GM18508 (cell line): ENCODE results near the gene FARS2.

Source experiments
- ATAC-seq: cut with Tn5 transposase; IDR thresholded peaks from one replicate; pipeline ENCODE4 v1.9.1; 2021; ENCODE audit warnings: moderate number of reproducible peaks; ENCODE audit not compliant: insufficient read depth, unreplicated experiment

FARS2 gene

DNA sequence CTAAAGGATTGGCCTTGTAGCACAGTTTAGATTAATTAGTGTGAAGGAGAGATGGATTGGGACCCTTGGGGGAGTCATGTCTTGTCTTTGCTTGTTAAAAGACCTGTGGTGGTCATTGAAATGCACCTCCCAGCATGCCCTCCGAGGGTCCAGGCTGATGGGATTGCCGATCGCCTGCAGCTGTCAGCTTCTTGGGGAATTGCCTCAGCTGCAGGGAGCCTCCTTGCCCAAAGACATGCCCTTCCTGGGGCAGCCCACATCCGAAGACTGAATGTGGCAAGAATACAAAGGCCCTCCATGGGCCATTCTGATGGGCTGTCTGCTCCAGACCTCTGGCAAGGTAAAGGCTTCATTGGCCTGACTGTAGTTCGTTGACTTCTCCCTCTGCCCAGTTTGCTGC, 150.7 kb downstream of the FARS2 start:
- no peak for ATAC-seq

GRCh38 chr6:5412663-5413062, 151.3 kb downstream of the FARS2 start:
- no peak for ATAC-seq

DNA sequence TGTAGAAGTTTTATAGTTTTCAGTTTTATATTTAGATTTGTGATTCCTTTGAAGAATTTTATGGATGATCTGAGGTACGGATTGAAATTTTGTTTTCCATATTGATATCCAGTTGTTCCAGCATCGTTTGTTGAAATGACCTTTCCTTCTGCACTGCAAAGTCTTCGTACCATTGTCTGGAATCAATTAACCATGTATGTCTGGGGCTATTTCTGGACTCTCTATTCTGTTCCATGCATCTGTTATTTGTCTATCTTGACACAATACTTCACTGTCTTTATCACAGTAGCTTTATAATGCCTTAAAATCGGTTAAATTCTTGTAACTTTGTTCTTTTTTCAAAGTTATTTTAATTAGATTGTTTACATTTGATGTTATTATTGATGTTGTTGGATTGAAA, 154.9 kb downstream of the FARS2 start:
- no peak for ATAC-seq

- ATAC-seq, result no peak
Measured at GRCh38 chr6:5422321-5422915, 161.1 kb downstream of the FARS2 start.

- no peak for ATAC-seq
Measured at GRCh38 chr6:5423251-5423650, 161.9 kb downstream of the FARS2 start.

DNA sequence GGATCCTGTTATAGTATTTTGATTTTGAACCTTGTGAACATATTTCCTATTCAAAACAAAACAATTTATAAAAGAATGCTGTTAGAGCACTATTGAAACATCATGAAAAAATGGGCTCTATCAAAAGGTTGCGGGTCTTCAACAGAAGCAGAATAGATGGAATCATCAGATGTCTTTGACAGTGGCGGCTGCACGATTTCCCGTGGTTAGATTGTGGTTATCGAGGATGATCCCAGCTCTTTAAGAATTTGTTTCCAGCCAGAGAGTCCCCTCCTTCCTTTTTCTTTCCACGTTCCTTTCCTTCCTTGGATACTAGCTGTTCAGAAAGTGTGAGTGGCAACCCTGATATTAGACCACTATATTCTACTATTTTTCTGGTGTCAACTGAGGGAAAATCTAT, 163.4 kb downstream of the FARS2 start:
- ATAC-seq, result no peak

DNA sequence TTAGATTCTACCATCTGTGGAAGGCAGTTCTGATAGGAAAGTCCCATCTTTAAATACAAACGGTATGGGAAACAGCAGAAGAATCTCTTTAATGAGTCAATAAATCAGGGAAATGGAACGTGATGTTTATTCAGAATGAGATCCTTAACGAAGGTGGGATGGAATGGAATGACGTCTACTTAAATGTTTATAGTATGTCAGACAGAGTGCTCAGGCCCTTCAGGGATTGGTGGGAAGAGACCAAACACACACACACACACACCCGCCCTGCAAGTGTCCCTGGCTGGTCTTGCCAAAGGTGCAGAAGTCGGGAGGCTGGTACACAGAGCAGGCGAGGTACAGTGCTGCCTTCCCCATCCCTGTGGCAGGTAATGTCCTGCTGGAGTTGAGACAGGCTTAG, 164.0 kb downstream of the FARS2 start:
- ATAC-seq, result no peak

- ATAC-seq, result no peak
Measured at GRCh38 chr6:5425797-5426196, 164.5 kb downstream of the FARS2 start.

DNA sequence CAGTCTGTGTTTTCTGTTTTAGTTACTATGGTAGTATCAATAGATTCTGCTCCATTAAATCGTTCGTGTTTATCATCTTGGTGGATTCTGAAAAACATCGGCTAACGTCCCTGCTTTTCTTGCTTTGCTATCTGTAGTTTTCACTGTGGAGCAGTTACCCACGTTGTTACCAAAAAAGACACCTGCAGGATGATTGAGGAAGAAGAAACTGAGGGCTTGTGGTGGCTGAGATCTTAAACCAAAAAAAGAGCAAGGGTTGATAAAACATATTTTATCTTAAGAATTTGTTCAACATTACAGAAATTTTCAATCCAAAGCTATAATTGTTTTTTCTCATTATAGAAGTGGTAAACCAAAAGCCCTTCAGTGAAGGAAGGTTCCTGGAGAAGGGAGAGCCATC, 166.3 kb downstream of the FARS2 start:
- ATAC-seq, result no peak

DNA sequence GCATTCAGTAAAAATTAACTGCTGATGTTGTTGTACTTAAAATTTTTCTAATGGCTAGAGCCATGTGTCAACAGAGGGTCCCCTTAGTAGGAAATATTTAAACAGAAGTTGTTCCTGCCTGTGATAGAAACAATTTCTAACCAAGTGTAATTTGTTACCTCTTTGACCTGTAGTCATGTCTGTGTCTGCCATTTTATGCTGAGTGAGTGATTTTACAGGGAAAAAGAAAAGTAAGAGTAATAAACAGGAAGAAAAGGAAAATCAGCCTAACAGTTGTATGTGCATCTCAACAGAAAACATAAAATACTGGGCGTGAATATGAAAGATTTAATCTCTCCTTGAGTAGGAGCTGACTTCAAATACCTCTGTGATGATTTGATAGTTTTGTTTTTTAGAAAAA, 172.0 kb downstream of the FARS2 start:
- no peak for ATAC-seq

GRCh38 chr6:5435449-5435848, 174.1 kb downstream of the FARS2 start:
- ATAC-seq, result no peak

GRCh38 chr6:5438922-5439584, 177.7 kb downstream of the FARS2 start:
- ATAC-seq, result no peak

DNA sequence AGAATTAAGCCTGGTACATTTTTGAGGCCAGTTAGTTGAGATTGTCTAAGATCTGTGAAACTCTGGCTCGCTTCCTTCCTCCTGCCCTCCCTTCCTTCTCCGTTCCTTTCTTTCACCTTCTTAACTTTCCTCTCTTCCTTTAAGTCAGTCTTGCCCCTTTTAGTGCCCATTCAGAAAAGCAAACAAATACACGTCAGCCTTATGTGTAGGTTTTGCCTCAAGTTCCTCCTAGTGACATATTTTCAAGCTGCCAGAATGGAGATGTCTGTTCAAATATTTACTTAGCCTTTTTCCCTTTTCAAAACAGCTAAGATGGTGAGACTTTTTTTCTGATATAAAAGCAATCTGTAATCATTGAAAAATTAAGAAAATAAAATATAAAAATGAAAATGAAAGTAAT, 178.4 kb downstream of the FARS2 start:
- no peak for ATAC-seq

DNA sequence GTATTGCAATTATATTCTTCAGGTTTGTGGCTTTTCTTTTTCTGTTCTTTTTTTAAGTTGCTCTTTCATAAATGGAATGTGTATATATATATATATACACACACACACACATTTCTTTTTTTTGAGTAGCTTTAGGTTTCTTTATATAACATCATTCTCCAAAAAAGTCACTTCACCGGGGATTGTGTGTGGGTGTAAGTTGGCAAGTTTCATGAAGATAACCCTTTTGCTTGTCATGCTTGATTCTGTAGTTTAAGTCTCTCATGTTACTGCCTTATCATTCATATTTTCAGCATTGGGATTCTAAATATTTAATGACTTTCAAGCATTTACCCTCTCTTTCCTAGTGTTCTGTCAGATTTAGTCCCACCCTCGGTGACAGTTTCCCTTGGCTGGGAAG, 181.0 kb downstream of the FARS2 start:
- ATAC-seq, result no peak

DNA sequence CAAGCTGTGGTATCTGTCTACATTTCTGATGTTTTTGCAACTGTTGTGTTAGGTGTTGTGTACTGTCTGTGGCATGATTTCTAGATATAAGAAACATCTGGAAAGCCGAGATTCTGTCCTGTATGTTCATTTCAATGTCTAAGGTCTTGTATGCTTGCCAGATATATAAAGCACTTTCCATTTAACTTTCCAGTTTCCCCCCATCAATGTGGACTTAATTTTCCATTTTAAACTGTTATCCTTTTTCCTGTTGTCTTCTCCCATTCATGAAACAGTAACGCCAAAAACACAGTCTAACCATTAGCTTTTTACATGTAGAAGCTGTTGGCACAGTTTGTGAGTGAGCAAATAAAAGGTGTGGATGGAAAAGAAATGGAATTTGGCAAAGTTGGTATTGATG, 181.6 kb downstream of the FARS2 start:
- no peak for ATAC-seq

- no peak for ATAC-seq
Measured at GRCh38 chr6:5443491-5443890, 182.2 kb downstream of the FARS2 start.

GRCh38 chr6:5446362-5447075, 185.2 kb downstream of the FARS2 start:
- ATAC-seq, result no peak

DNA sequence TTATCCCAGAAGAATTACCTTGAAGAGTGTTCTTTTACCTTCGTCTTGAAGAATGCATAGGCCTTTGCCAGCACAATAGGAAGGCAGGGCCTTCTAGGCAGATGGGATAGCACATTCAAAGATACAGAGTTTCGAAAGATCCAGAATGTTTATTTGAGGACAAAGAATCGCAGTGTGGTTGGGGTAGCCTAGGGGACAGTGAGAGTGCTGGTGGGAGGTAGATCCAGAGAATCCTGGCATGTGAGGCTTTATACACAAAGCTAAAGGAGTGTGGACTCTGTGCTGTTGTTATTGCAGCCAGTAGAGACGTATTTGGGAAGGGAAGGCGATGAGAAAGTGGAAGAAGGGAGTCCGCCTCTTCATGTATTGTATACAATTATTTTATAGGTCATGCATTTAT, 186.6 kb downstream of the FARS2 start:
- no peak for ATAC-seq

- no peak for ATAC-seq
Measured at GRCh38 chr6:5450073-5450472, 188.8 kb downstream of the FARS2 start.

GRCh38 chr6:5453546-5453945, 192.2 kb downstream of the FARS2 start:
- no peak for ATAC-seq

GRCh38 chr6:5455142-5455541, 193.8 kb downstream of the FARS2 start:
- ATAC-seq, result no peak

- ATAC-seq, result no peak
Measured at GRCh38 chr6:5457041-5457440, 195.7 kb downstream of the FARS2 start.
